IMR-90 (cell line): ENCODE data around the gene CYP2D6. TPM values are rescaled to one million over a fixed set of nuclear protein-coding genes. Genes with fewer than 3 reads are reported as not detected.

Experiments used
- ATAC-seq: fragments of 200-7000 bp; cut with Tn5 transposase; 2 replicates; pipeline ENCODE4 v1.9.1; 2020; ENCODE audit warnings: low read depth, mild to moderate bottlenecking, moderate library complexity
- BruUV-seq: library from RNA; stranded (reverse); fragments of 400-500 nt; replicated peaks from 2 replicates; lab custom pipeline; 2021; lab: Mats Ljungman, UMichigan
- CTCF ChIA-PET: fragments of 300-600 bp; formaldehyde crosslinking; extraction: SDS; loops from one replicate; lab custom pipeline; 2021; ENCODE audit warnings: antibody characterized with exemption; lab: Yijun Ruan, JAX
- POLR2A ChIA-PET: fragments of 300-600 bp; sonication (Branson Sonifier 250); formaldehyde crosslinking; loops from one replicate; lab custom pipeline; 2022; ENCODE audit warnings: antibody characterized with exemption; ENCODE audit not compliant: unreplicated experiment; lab: Charles Lee
- DNase-seq: peaks from one replicate; pipeline ENCODE4 v3.0.0; 2013
- H2AFZ ChIP-seq: replicated peaks from 2 replicates; pipeline ENCODE3; 2013; ENCODE audit warnings: low read length, mild to moderate bottlenecking; ENCODE audit not compliant: poor library complexity
- H2AK5ac ChIP-seq: 2 replicates; pipeline ENCODE4 v1.6.1; 2013; ENCODE audit warnings: low read depth, low read length, inconsistent platforms
- H2AK9ac ChIP-seq: replicated peaks from 2 replicates; pipeline ENCODE3; 2013; ENCODE audit warnings: mild to moderate bottlenecking, low read depth, low read length, moderate library complexity; ENCODE audit not compliant: poor library complexity
- H2BK120ac ChIP-seq: 2 replicates; pipeline ENCODE4 v1.6.1; 2013; ENCODE audit warnings: low read depth, low read length, inconsistent platforms
- H2BK15ac ChIP-seq: 3 replicates; pipeline ENCODE4 v1.6.1; 2013; ENCODE audit warnings: low read depth, low read length, inconsistent platforms
- H2BK20ac ChIP-seq: 2 replicates; pipeline ENCODE4 v1.6.1; 2013; ENCODE audit warnings: low read depth, mild to moderate bottlenecking, inconsistent platforms, low read length, moderate library complexity
- H2BK5ac ChIP-seq: 2 replicates; pipeline ENCODE4 v1.6.1; 2013; ENCODE audit warnings: mild to moderate bottlenecking, low read depth, low read length, inconsistent platforms; ENCODE audit not compliant: poor library complexity, severe bottlenecking
- H3K14ac ChIP-seq: replicated peaks from 2 replicates; pipeline ENCODE4 v1.6.1; 2013; ENCODE audit warnings: low read depth, low read length, inconsistent platforms
- H3K18ac ChIP-seq: 2 replicates; pipeline ENCODE4 v1.6.1; 2013; ENCODE audit warnings: low read depth, low read length, control low read depth
- H3K23ac ChIP-seq: 2 replicates; pipeline ENCODE4 v1.6.1; 2013; ENCODE audit warnings: low read depth, low read length, inconsistent platforms
- H3K27ac ChIP-seq: 2 replicates; pipeline ENCODE4 v1.5.1; 2013; ENCODE audit warnings: mild to moderate bottlenecking, control low read depth, low read length; ENCODE audit not compliant: insufficient read depth
- H3K27me3 ChIP-seq: 2 replicates; pipeline ENCODE4 v1.6.1; 2013; ENCODE audit warnings: low read length; ENCODE audit not compliant: control insufficient read depth, insufficient read depth
- H3K36me3 ChIP-seq: 2 replicates; pipeline ENCODE4 v1.6.1; 2013; ENCODE audit warnings: low read length, mixed read lengths; ENCODE audit not compliant: control insufficient read depth, insufficient read depth
- H3K4ac ChIP-seq: 2 replicates; pipeline ENCODE4 v1.6.1; 2013; ENCODE audit warnings: low read depth, low read length, inconsistent platforms
- H3K4me1 ChIP-seq: 2 replicates; pipeline ENCODE4 v1.6.1; 2013; ENCODE audit warnings: low read length, mixed read lengths; ENCODE audit not compliant: control insufficient read depth, insufficient read depth
- H3K4me2 ChIP-seq: 2 replicates; pipeline ENCODE4 v1.6.1; 2013; ENCODE audit warnings: low read depth, mild to moderate bottlenecking, control low read depth, low read length, moderate library complexity
- H3K4me3 ChIP-seq: 2 replicates; pipeline ENCODE4 v1.5.1; 2013; ENCODE audit warnings: low read depth, mild to moderate bottlenecking, control low read depth, low read length, moderate library complexity; ENCODE audit not compliant: insufficient read depth
- H3K56ac ChIP-seq: 2 replicates; pipeline ENCODE4 v1.6.1; 2013; ENCODE audit warnings: low read length, inconsistent platforms; ENCODE audit not compliant: insufficient read depth; ENCODE audit errors: extremely low read depth
- H3K79me1 ChIP-seq, 2 experiments: 2 replicates each; pipeline ENCODE4 v1.6.1; 2013; ENCODE audit warnings: low read length in 2 of 2, inconsistent platforms in 1 of 2, low read depth in 1 of 2
- H3K9ac ChIP-seq: 2 replicates; pipeline ENCODE4 v1.6.1; 2013; ENCODE audit warnings: low read depth, low read length, control low read depth
- H3K9me1 ChIP-seq: 2 replicates; pipeline ENCODE4 v1.6.1; 2013; ENCODE audit warnings: low read length, inconsistent platforms; ENCODE audit not compliant: insufficient read depth
- H3K9me3 ChIP-seq: 2 replicates; pipeline ENCODE4 v1.6.1; 2013; ENCODE audit warnings: low read length; ENCODE audit not compliant: control insufficient read depth, insufficient read depth
- H4K20me1 ChIP-seq: 2 replicates; pipeline ENCODE4 v1.6.1; 2013; ENCODE audit warnings: low read length, inconsistent platforms; ENCODE audit not compliant: insufficient read depth
- H4K5ac ChIP-seq: 2 replicates; pipeline ENCODE4 v1.6.1; 2013; ENCODE audit warnings: mild to moderate bottlenecking, low read depth, low read length, control low read depth
- H4K8ac ChIP-seq, 2 experiments: 2 replicates each; pipeline ENCODE4 v1.6.1; 2013; ENCODE audit warnings: low read depth in 2 of 2, low read length in 2 of 2, control low read depth in 1 of 2, inconsistent platforms in 1 of 2
- H4K91ac ChIP-seq: 2 replicates; pipeline ENCODE4 v1.6.1; 2013; ENCODE audit warnings: low read depth, low read length, inconsistent platforms; ENCODE audit not compliant: insufficient read depth
- BHLHE40 ChIP-seq: fragments of 150-350 bp; IDR thresholded peaks from 2 replicates; pipeline ENCODE4 v1.6.1; 2016; ENCODE audit warnings: mild to moderate bottlenecking, low read depth, low read length
- CEBPB ChIP-seq: IDR thresholded peaks from 2 replicates; pipeline ENCODE4 v1.6.1; 2012; ENCODE audit warnings: low read depth, low read length, improper control_type of control experiment
- CHD1 ChIP-seq: IDR thresholded peaks from 2 replicates; pipeline ENCODE4 v1.6.1; 2012; ENCODE audit warnings: low read depth, low read length, improper control_type of control experiment
- FOS ChIP-seq: fragments of 150-350 bp; IDR thresholded peaks from 2 replicates; pipeline ENCODE4 v1.6.1; 2016; ENCODE audit warnings: low read depth, low read length
- MAFK ChIP-seq: IDR thresholded peaks from 2 replicates; pipeline ENCODE4 v1.6.1; 2012; ENCODE audit warnings: low read depth, low read length, improper control_type of control experiment
- MAZ ChIP-seq: IDR thresholded peaks from 2 replicates; pipeline ENCODE4 v1.6.1; 2012; ENCODE audit warnings: low read depth, mild to moderate bottlenecking, low read length, improper control_type of control experiment, moderate library complexity, borderline replicate concordance
- MXI1 ChIP-seq: IDR thresholded peaks from 2 replicates; pipeline ENCODE4 v1.6.1; 2012; ENCODE audit warnings: low read depth, mild to moderate bottlenecking, low read length, moderate library complexity, borderline replicate concordance
- NFE2L2 ChIP-seq: fragments of 150-350 bp; IDR thresholded peaks from 2 replicates; pipeline ENCODE4 v1.6.1; 2016; ENCODE audit warnings: low read depth, mild to moderate bottlenecking, low read length
- POLR2A ChIP-seq: IDR thresholded peaks from 2 replicates; pipeline ENCODE4 v1.6.1; 2012; ENCODE audit warnings: mild to moderate bottlenecking, low read depth, low read length
- RAD21 ChIP-seq: IDR thresholded peaks from 2 replicates; pipeline ENCODE4 v1.6.1; 2012; ENCODE audit warnings: low read length, improper control_type of control experiment
- RCOR1 ChIP-seq: IDR thresholded peaks from 2 replicates; pipeline ENCODE4 v1.6.1; 2012; ENCODE audit warnings: mild to moderate bottlenecking, low read length, improper control_type of control experiment; ENCODE audit not compliant: insufficient replicate concordance
- RFX5 ChIP-seq: IDR thresholded peaks from 2 replicates; pipeline ENCODE4 v1.8.0; 2012; ENCODE audit warnings: low read depth, mild to moderate bottlenecking, low read length, moderate library complexity
- SMC3 ChIP-seq: fragments of 150-350 bp; IDR thresholded peaks from 2 replicates; pipeline ENCODE4 v1.6.1; 2016; ENCODE audit warnings: low read depth, mild to moderate bottlenecking, antibody characterized with exemption, low read length, moderate library complexity
- WGBS, 2 experiments: methylation state at CpG; one replicate each; pipeline versions ENCODE4 v1.1.5 to v1.1.7; 2013; ENCODE audit warnings: missing lambda C conversion rate in 2 of 2; ENCODE audit not compliant: insufficient read length in 1 of 2; ENCODE audit errors: extremely low coverage in 2 of 2; 5-methylcytosine and 5-hydroxymethylcytosine counted together
- dilution Hi-C: fragments of 300-500 bp; cut with HindIII; formaldehyde crosslinking; loops from one replicate; pipeline ENCODE4 v1.14.3; 2018; ENCODE audit warnings: low sequenced_read_pairs; ENCODE audit not compliant: unreplicated experiment
- in situ Hi-C: fragments of 300-500 bp; cut with MboI; formaldehyde crosslinking; loops from 3 replicates; pipeline ENCODE4 v1.14.3; 2019; ENCODE audit warnings: low sequenced_read_pairs, inconsistent platforms, mixed read lengths
- intact Hi-C: fragments of 100-400 bp; cut with micrococcal nuclease; formaldehyde crosslinking; loops from 2 replicates; pipeline ENCODE4 v1.10.0; 2022
- polyA plus RNA-seq, 3 experiments: library from polyadenylated mRNA; depleted of rRNA; stranded (reverse); fragments of >200 nt; gene quantifications; 2 replicates each; pipeline ENCODE4 v1.2.3, GENCODE V29; 2012; ENCODE audit warnings: low replicate concordance in 1 of 3
- total RNA-seq: library from RNA; depleted of rRNA; stranded (reverse); fragments of >200 nt; gene quantifications from 2 replicates; pipeline ENCODE4 v1.2.3, GENCODE V29; 2012
- TF ChIP-seq, protein P1 (sequence below): conservative IDR thresholded peaks from 2 replicates; pipeline ENCODE4 v1.5.1; 2012; ENCODE audit warnings: mild to moderate bottlenecking, low read depth, low read length, improper control_type of control experiment
- TF ChIP-seq, protein P2 (sequence below): fragments of 150-350 bp; IDR thresholded peaks from 2 replicates; pipeline ENCODE4 v1.6.1; 2017; ENCODE audit warnings: mild to moderate bottlenecking, antibody characterized with exemption, low read length, low read depth
- TF ChIP-seq, protein P3 (sequence below): fragments of 150-350 bp; IDR thresholded peaks from 2 replicates; pipeline ENCODE4 v1.6.1; 2016; ENCODE audit warnings: low read depth, mild to moderate bottlenecking, low read length, moderate library complexity, borderline replicate concordance

The CYP2D6 gene
- total and polyA plus RNA-seq, 2 of the 4 experiments (the other 2 are of a cell fraction), result under 0.01 to 0.24 TPM

DNA sequence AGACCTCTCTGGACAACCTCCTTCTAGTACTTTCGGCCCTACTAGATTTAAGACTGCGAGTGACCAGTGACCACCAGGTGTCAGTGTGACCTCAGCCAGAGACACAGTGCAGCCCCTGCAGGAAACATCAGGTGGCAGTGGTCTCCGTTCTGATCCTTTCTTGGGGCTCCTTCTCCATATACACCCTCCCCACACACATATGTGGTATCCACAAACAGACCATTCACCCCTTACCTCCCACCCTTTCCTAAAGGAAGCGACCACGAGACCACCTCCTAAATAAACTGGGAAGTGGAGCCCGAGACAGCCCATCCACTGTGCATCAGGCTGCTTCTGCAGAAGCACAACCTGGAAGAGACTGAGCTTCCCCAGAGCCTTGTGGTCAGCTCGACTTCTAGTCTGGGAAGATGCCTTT, 38.5 kb upstream of the CYP2D6 start:
- H2AK9ac ChIP-seq, result peak overlapping the region; percentile 39
- H2BK20ac ChIP-seq, result no peak overlapping the region
- peaks cover 8% of the 10 kb centered on the region for H3K4me1 ChIP-seq
- H2BK5ac ChIP-seq, result no peak overlapping the region
- H3K14ac ChIP-seq, result no peak overlapping the region
- dilution Hi-C loops, result no loop called here
- no peak overlapping the region for H3K18ac ChIP-seq
- no peak overlapping the region for H2BK15ac ChIP-seq
- BruUV-seq, result no TSS peak
- no peak overlapping the region for H3K56ac ChIP-seq
- peaks cover 16 to 49% of the 10 kb centered on the region in 2 experiments for H3K79me1 ChIP-seq
- WGBS, 2 experiments, result 20% methylated on average over 2 of the region's 7 CpGs; no CpG with 5 or more reads in 1 of the 2 experiments
- H2BK120ac ChIP-seq, result no peak overlapping the region
- peak overlapping the region; percentile 38 for H2AFZ ChIP-seq
- H4K5ac ChIP-seq, result no peak overlapping the region
- H4K20me1 ChIP-seq, result peaks cover 47% of the 10 kb centered on the region
- no peak overlapping the region for H3K4me2 ChIP-seq
- no peak overlapping the region for H3K23ac ChIP-seq
- ChIA-PET CTCF (interaction anchor here (1.0 kb wide), 1 partner anchor 267 kb away, joined by 5 read pairs; no protein-coding TSS in a partner anchor), POLR2A (no interaction called here)
- no peak overlapping the region for H2AK5ac ChIP-seq
- H3K9me3 ChIP-seq, result no peaks in the 10 kb centered on the region
- H3K4ac ChIP-seq, result no peak overlapping the region
- DNase-seq (peak; percentile 70), ATAC-seq (peak; percentile 85)
- H4K91ac ChIP-seq, result no peak overlapping the region
- H3K36me3 ChIP-seq, result peaks cover 23% of the 10 kb centered on the region
- in situ Hi-C loops, result loop anchor here (5.0 kb wide), 1 partner anchor 273 kb away; no protein-coding TSS in a partner anchor
- no peak overlapping the region for H3K4me3 ChIP-seq
- H3K9me1 ChIP-seq, result peaks cover 19% of the 10 kb centered on the region; the same call in 1 of the 2 replicates
- H3K9ac ChIP-seq, result no peak overlapping the region
- no peak overlapping the region for H4K8ac ChIP-seq
- no peaks in the 10 kb centered on the region for H3K27me3 ChIP-seq
- TF ChIP-seq CHD1 (no peak), MXI1 (no peak), POLR2A (peak; percentile 59), SMC3 (peak; percentile 99), RCOR1 (no peak), RAD21 (peak; percentile 99), RFX5 (no peak), FOS (no peak), CEBPB (no peak), MAZ (no peak), MAFK (no peak), BHLHE40 (no peak), NFE2L2 (no peak)
- TF ChIP-seq, protein P1, sequence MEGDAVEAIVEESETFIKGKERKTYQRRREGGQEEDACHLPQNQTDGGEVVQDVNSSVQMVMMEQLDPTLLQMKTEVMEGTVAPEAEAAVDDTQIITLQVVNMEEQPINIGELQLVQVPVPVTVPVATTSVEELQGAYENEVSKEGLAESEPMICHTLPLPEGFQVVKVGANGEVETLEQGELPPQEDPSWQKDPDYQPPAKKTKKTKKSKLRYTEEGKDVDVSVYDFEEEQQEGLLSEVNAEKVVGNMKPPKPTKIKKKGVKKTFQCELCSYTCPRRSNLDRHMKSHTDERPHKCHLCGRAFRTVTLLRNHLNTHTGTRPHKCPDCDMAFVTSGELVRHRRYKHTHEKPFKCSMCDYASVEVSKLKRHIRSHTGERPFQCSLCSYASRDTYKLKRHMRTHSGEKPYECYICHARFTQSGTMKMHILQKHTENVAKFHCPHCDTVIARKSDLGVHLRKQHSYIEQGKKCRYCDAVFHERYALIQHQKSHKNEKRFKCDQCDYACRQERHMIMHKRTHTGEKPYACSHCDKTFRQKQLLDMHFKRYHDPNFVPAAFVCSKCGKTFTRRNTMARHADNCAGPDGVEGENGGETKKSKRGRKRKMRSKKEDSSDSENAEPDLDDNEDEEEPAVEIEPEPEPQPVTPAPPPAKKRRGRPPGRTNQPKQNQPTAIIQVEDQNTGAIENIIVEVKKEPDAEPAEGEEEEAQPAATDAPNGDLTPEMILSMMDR, result peak; percentile 100
- TF ChIP-seq, protein P2, sequence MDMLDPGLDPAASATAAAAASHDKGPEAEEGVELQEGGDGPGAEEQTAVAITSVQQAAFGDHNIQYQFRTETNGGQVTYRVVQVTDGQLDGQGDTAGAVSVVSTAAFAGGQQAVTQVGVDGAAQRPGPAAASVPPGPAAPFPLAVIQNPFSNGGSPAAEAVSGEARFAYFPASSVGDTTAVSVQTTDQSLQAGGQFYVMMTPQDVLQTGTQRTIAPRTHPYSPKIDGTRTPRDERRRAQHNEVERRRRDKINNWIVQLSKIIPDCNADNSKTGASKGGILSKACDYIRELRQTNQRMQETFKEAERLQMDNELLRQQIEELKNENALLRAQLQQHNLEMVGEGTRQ, result no peak
- TF ChIP-seq, protein P3, sequence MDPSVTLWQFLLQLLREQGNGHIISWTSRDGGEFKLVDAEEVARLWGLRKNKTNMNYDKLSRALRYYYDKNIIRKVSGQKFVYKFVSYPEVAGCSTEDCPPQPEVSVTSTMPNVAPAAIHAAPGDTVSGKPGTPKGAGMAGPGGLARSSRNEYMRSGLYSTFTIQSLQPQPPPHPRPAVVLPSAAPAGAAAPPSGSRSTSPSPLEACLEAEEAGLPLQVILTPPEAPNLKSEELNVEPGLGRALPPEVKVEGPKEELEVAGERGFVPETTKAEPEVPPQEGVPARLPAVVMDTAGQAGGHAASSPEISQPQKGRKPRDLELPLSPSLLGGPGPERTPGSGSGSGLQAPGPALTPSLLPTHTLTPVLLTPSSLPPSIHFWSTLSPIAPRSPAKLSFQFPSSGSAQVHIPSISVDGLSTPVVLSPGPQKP, result no peak
- intact Hi-C loops, result loop anchor here (1.0 to 5.0 kb wide), 3 partner anchors 145 to 383 kb away; partner anchors contain the start of gene SERHL2
- H3K27ac ChIP-seq, result no peak overlapping the region
